Mesendoderm (in vitro differentiated cells): ENCODE data around the gene SLC16A4.
"Not testable (repeated sequence)": the region's sequence is repeated elsewhere in the genome, so short reads cannot be mapped to it uniquely, and the experiment has no call there.

ENCODE experiments used
- DNase-seq: peaks from one replicate; pipeline ENCODE4 v3.0.0; 2013
- H2AK5ac ChIP-seq: 2 replicates; pipeline ENCODE4 v1.6.1; 2013; ENCODE audit warnings: low read length, inconsistent platforms
- H2BK120ac ChIP-seq: 2 replicates; pipeline ENCODE4 v1.6.1; 2013; ENCODE audit warnings: low read depth, mild to moderate bottlenecking, low read length, moderate library complexity, mixed read lengths
- H2BK15ac ChIP-seq: replicated peaks from 2 replicates; pipeline ENCODE4 v1.6.1; 2013; ENCODE audit warnings: low read depth, mild to moderate bottlenecking, moderate library complexity
- H2BK5ac ChIP-seq: 2 replicates; pipeline ENCODE4 v1.6.1; 2013; ENCODE audit warnings: low read length, inconsistent platforms
- H3K18ac ChIP-seq: 2 replicates; pipeline ENCODE4 v1.6.1; 2013; ENCODE audit warnings: mild to moderate bottlenecking, low read length, mixed read lengths
- H3K23ac ChIP-seq: one replicate; pipeline ENCODE4 v1.6.1; 2013; ENCODE audit warnings: low read length
- H3K27ac ChIP-seq: 2 replicates; pipeline ENCODE4 v1.5.1; 2013; ENCODE audit warnings: low read depth, mild to moderate bottlenecking, inconsistent platforms, low read length, moderate library complexity
- H3K27me3 ChIP-seq: 2 replicates; pipeline ENCODE4 v1.6.1; 2013; ENCODE audit warnings: low read length, control low read depth, mild to moderate bottlenecking, inconsistent platforms; ENCODE audit not compliant: insufficient read depth, poor library complexity
- H3K36me3 ChIP-seq: 2 replicates; pipeline ENCODE4 v1.6.1; 2013; ENCODE audit warnings: low read length, inconsistent platforms; ENCODE audit not compliant: control insufficient read depth, insufficient read depth
- H3K4ac ChIP-seq: one replicate; pipeline ENCODE4 v1.6.1; 2013; ENCODE audit warnings: low read depth, mild to moderate bottlenecking, low read length, moderate library complexity
- H3K4me1 ChIP-seq: 2 replicates; pipeline ENCODE4 v1.6.1; 2013; ENCODE audit warnings: low read depth, low read length, inconsistent platforms; ENCODE audit not compliant: control insufficient read depth
- H3K4me2 ChIP-seq: 2 replicates; pipeline ENCODE4 v1.6.1; 2013; ENCODE audit warnings: low read length
- H3K4me3 ChIP-seq: 2 replicates; pipeline ENCODE4 v1.5.1; 2013; ENCODE audit warnings: mild to moderate bottlenecking, low read length
- H3K56ac ChIP-seq: one replicate; pipeline ENCODE4 v1.6.1; 2013; ENCODE audit warnings: low read length
- H3K79me1 ChIP-seq: 2 replicates; pipeline ENCODE4 v1.6.1; 2013; ENCODE audit warnings: low read length, inconsistent platforms
- H3K79me2 ChIP-seq: 2 replicates; pipeline ENCODE4 v1.6.1; 2013; ENCODE audit warnings: mild to moderate bottlenecking, low read length; ENCODE audit not compliant: control insufficient read depth, insufficient read depth
- H3K9ac ChIP-seq: 2 replicates; pipeline ENCODE4 v1.6.1; 2013; ENCODE audit warnings: low read length, inconsistent platforms
- H4K5ac ChIP-seq: one replicate; pipeline ENCODE4 v1.6.1; 2013; ENCODE audit warnings: low read length
- H4K8ac ChIP-seq: one replicate; pipeline ENCODE4 v1.6.1; 2013; ENCODE audit warnings: low read depth, mild to moderate bottlenecking, control low read depth, low read length, moderate library complexity
- WGBS: extraction: QIAGEN DNeasy Blood & Tissue Kit; methylation state at CpG from one replicate; pipeline ENCODE4 v1.1.7; 2013; ENCODE audit warnings: low lambda C conversion rate, missing lambda C conversion rate; ENCODE audit not compliant: insufficient coverage; ENCODE audit errors: extremely low coverage; 5-methylcytosine and 5-hydroxymethylcytosine counted together

Gene SLC16A4

DNA sequence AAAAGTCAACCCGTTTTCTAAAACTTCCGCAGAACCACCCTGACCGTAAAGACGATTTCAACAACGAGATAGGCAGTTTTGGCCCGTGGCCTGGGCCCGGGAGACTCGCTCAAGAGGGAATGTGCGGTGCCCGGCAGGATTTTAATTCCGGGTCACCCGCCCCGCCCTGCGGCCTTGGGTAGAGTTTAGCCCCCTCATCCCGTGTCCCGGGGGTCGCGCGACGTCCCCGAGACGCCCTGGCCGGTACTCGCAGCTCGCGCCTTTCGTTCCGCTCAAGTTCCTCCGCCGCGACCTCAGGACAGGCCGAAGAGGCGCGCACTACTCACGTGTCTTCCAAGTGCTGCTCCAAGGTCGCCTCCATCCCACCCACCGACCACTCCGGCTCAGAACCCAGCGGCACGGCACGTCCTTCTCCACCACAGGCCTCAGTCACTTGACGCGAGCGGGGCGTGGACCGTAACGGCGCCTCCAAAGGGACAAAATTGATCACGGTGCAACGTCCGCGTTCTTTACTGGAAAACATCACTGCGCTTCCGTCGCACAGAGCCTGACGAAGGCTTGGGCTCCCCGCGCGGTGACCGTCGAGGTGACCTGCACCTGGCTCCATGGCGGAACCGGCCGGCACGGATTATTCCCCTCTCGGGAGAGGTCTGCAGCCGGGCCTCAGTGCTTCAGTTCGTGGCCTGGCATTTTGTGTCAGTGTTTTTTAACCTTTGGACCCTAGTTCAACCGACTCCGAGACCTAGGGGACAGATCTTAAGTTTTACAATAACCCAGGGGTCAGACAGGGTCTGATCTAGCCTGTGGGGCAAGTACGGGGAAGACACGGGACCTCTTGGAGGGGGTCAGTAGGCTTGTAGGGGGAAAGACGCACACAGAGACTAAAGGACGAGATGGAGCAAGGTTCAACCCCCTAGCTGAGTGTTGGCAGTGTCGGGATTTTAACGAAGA, 16.7 kb upstream of the SLC16A4 start, which contains the start of gene LAMTOR5:
LAMTOR5 (minus strand) TSS at position 435 of the 951 bp plus-strand sequence; CDS start at position 361, 74 bp downstream.
- no peaks in the 10 kb centered on the region for H3K27me3 ChIP-seq
- H3K79me1 ChIP-seq = no peaks in the 10 kb centered on the region
- no peak within 1 kb of the TSS for H2BK5ac ChIP-seq
- peak within 1 kb of the TSS; percentile 47 for H3K4me2 ChIP-seq
- no peaks in the 10 kb centered on the region for H3K36me3 ChIP-seq
- peak within 1 kb of the TSS; percentile 97 for H3K9ac ChIP-seq
- peaks cover 7% of the 10 kb centered on the region for H3K79me2 ChIP-seq
- H3K18ac ChIP-seq = peak within 1 kb of the TSS; percentile 29
- H2AK5ac ChIP-seq = no peak within 1 kb of the TSS
- H3K56ac ChIP-seq = peak within 1 kb of the TSS; percentile 100
- H4K5ac ChIP-seq = peak within 1 kb of the TSS; percentile 86
- H3K4me1 ChIP-seq = no peaks in the 10 kb centered on the region
- H3K23ac ChIP-seq = no peak within 1 kb of the TSS
- WGBS = no CpG with 5 or more reads among the region's 76 CpGs
- peak within 1 kb of the TSS; percentile 98 for H3K4me3 ChIP-seq
- no peak within 1 kb of the TSS for H3K27ac ChIP-seq
- no peak within 1 kb of the TSS for H2BK15ac ChIP-seq
- peak; percentile 96 for DNase-seq
- H4K8ac ChIP-seq = no peak within 1 kb of the TSS
- no peak within 1 kb of the TSS for H2BK120ac ChIP-seq
- H3K4ac ChIP-seq = peak within 1 kb of the TSS; percentile 71

DNA sequence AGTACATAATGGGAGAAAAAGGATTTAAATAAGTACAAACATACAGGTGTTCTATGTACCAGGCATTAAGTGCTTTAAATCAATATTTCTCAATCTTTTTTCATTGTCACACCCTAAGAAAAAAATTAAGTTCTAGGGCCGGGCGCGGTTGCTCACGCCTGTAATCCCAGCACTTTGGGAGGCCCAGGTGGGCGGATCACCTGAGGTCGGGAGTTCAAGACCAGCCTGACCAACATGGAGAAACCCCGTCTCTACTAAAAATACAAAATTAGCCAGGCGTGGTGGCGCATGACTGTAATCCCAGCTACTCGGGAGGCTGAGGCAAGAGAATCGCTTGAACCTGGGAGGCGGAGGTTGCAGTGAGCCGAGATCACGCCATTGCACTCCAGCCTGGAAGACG, 15.6 kb upstream of the SLC16A4 start:
- H3K27me3 ChIP-seq, H3K23ac ChIP-seq, H3K4me3 ChIP-seq, H3K27ac ChIP-seq, H3K4me1 ChIP-seq, H4K5ac ChIP-seq, H3K79me1 ChIP-seq, H3K18ac ChIP-seq, H3K79me2 ChIP-seq, H3K4me2 ChIP-seq, H2BK15ac ChIP-seq, H2AK5ac ChIP-seq, H2BK5ac ChIP-seq, DNase-seq, H3K36me3 ChIP-seq, H4K8ac ChIP-seq, H3K4ac ChIP-seq, H2BK120ac ChIP-seq: not testable (repeated sequence)
- peak overlapping the region; percentile 97 for H3K9ac ChIP-seq
- peak overlapping the region; percentile 100 for H3K56ac ChIP-seq
- WGBS = no CpG with 5 or more reads among the region's 15 CpGs

DNA sequence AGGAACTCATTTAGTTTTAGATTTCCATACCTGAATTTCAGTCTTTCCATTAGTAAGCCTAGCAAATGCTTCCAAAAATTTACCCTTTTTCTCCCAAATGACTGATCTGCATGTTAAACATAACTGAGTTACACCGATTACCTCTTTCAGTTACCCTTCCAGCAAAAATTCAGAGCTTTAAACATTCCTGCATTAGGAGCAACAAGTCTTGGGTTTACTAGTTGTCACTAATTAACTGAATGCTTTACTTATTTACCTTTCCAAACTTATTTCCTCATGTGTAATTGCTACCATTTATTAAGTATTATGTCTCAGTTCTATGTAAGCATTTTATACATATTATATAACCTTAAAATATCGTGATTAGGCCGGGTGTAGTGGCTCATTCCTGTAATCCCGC, 13.6 kb upstream of the SLC16A4 start:
- Histone ChIP-seq H3K23ac (no peak overlapping the region), H4K8ac (no peak overlapping the region), H3K4ac (no peak overlapping the region), H3K27me3 (no peaks in the 10 kb centered on the region), H3K79me1 (no peaks in the 10 kb centered on the region), H4K5ac (no peak overlapping the region), H3K4me2 (no peak overlapping the region), H3K4me3 (no peak overlapping the region), H2BK15ac (no peak overlapping the region), H3K56ac (no peak overlapping the region), H2BK5ac (no peak overlapping the region), H3K27ac (no peak overlapping the region), H2AK5ac (no peak overlapping the region), H3K4me1 (no peaks in the 10 kb centered on the region), H2BK120ac (no peak overlapping the region), H3K36me3 (peaks cover 2% of the 10 kb centered on the region), H3K18ac (no peak overlapping the region), H3K79me2 (peaks cover 7% of the 10 kb centered on the region), H3K9ac (no peak overlapping the region)
- DNase-seq = no peak
- WGBS = no CpG with 5 or more reads among the region's 4 CpGs

DNA sequence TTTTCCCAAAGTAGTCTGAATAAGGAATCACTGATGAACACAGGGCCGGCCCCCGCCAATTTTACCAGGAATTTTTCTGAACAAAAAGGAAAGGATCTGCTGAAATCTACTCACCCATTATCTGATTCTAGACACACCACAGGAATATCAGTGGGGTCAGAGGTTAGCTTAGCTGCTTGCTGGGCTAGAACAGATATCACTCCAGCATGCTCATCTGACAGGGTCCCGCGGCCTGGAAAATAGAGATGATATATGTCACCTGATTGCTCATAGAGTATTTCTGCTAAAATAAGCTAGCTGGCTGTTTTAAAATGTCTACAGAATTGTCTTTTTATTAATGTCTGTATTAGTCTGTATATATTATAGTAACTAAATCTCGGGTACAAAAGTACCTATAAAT, 13.0 kb upstream of the SLC16A4 start:
- no peak overlapping the region for H2BK5ac ChIP-seq
- H3K4me2 ChIP-seq = no peak overlapping the region
- no peaks in the 10 kb centered on the region for H3K4me1 ChIP-seq
- peaks cover 7% of the 10 kb centered on the region for H3K79me2 ChIP-seq
- H3K27ac ChIP-seq = no peak overlapping the region
- DNase-seq = no peak
- H3K4me3 ChIP-seq = no peak overlapping the region
- no peak overlapping the region for H3K4ac ChIP-seq
- H4K5ac ChIP-seq = no peak overlapping the region
- H3K18ac ChIP-seq = no peak overlapping the region
- no peaks in the 10 kb centered on the region for H3K27me3 ChIP-seq
- no peak overlapping the region for H2AK5ac ChIP-seq
- no peaks in the 10 kb centered on the region for H3K79me1 ChIP-seq
- no CpG with 5 or more reads among the region's 5 CpGs for WGBS
- no peak overlapping the region for H2BK120ac ChIP-seq
- no peak overlapping the region for H3K56ac ChIP-seq
- H3K9ac ChIP-seq = no peak overlapping the region
- H3K23ac ChIP-seq = no peak overlapping the region
- peaks cover 2% of the 10 kb centered on the region for H3K36me3 ChIP-seq
- no peak overlapping the region for H2BK15ac ChIP-seq
- no peak overlapping the region for H4K8ac ChIP-seq

DNA sequence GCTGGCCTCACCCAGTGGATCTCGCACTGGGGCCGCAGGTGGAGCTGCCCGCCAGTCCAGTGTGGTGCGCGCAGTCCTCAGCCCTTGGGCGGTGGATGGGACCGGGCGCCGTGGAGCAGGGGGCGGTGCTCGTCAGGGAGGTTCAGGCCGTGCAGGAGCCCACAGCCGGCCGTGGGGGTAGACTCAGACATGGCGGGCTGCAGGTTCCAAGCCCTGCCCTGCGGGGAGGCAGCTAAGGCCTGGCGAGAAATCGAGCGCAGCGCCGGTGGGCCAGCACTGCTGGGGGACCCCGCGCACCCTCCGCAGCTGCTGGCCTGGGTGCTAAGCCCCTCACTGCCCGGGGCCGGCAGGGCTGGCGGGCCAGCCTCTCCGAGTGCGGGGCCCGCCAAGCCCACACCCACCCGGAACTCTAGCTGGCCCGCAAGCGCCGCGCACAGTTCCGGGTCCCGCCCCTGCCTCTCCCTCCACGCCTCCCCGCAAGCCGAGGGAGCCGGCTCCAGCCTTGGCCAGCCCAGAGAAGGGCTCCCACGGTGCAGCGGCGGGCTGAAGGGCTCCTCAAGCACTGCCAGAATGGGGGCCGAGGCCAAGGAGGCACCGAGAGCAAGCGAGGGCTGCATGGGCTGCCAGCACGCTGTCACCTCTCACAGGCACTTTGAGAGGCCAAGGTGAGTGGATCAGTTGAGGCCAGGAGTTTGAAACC, 5.6 kb upstream of the SLC16A4 start:
- not testable (repeated sequence) for H4K5ac ChIP-seq, H3K36me3 ChIP-seq, H4K8ac ChIP-seq, H3K4me3 ChIP-seq, H3K79me1 ChIP-seq, H2BK15ac ChIP-seq, H3K23ac ChIP-seq, H3K4me2 ChIP-seq, H2BK120ac ChIP-seq, H2AK5ac ChIP-seq, H2BK5ac ChIP-seq, H3K79me2 ChIP-seq, H3K4me1 ChIP-seq, H3K27me3 ChIP-seq, DNase-seq, H3K27ac ChIP-seq, H3K56ac ChIP-seq, H3K4ac ChIP-seq, H3K9ac ChIP-seq, H3K18ac ChIP-seq
- no CpG with 5 or more reads among the region's 48 CpGs for WGBS
